Measurements from ENCODE around the gene CCNB1IP1.
"Not testable (repeated sequence)": the region's sequence is repeated elsewhere in the genome, so short reads cannot be mapped to it uniquely, and the experiment has no call there.

The CCNB1IP1 gene

GRCh38 chr14:20376071-20376588 is 43.1 kb upstream of the CCNB1IP1 start:
- no peak for DNase-seq (ENCODE audit: low read depth)
- in situ Hi-C loops (cut with HindIII; ENCODE audit: low sequenced_read_pairs): no loop called here
- no peak for TF ChIP-seq CTCF (IDR thresholded peaks at IDR 0.05; ENCODE audit: low read depth, low read length, missing control alignments)
- no peak overlapping the region for H3K4me3 ChIP-seq (ENCODE audit: low read depth, low read length)

- no peak overlapping the region for H3K4me3 ChIP-seq (ENCODE audit: low read depth, low read length)
- no peak for TF ChIP-seq CTCF (IDR thresholded peaks at IDR 0.05; ENCODE audit: low read depth, low read length, missing control alignments)
- DNase-seq (ENCODE audit: low read depth): no peak
- in situ Hi-C loops (cut with HindIII; ENCODE audit: low sequenced_read_pairs): no loop called here
Observed at GRCh38 chr14:20375471-20375870, 42.4 kb upstream of the CCNB1IP1 start.

GRCh38 chr14:20372796-20373195 is 39.7 kb upstream of the CCNB1IP1 start:
- no peak for TF ChIP-seq CTCF (IDR thresholded peaks at IDR 0.05; ENCODE audit: low read depth, low read length, missing control alignments)
- DNase-seq (ENCODE audit: low read depth): no peak
- in situ Hi-C loops (cut with HindIII; ENCODE audit: low sequenced_read_pairs): no loop called here
- H3K4me3 ChIP-seq (ENCODE audit: low read depth, low read length): no peak overlapping the region

- DNase-seq (ENCODE audit: low read depth): no peak
- no peak overlapping the region for H3K4me3 ChIP-seq (ENCODE audit: low read depth, low read length)
Observed at GRCh38 chr14:20365928-20366327, 32.8 kb upstream of the CCNB1IP1 start.

GRCh38 chr14:20358474-20358873 is 25.4 kb upstream of the CCNB1IP1 start:
- DNase-seq (ENCODE audit: low read depth); in situ Hi-C loops (cut with HindIII; ENCODE audit: low sequenced_read_pairs); H3K4me3 ChIP-seq (ENCODE audit: low read depth, low read length): not testable (repeated sequence)

More at GRCh38 chr14:20365928-20366327, 32.8 kb upstream of the CCNB1IP1 start:
- TF ChIP-seq CTCF (IDR thresholded peaks at IDR 0.05; ENCODE audit: low read depth, low read length, missing control alignments): no peak
- in situ Hi-C loops (cut with HindIII; ENCODE audit: low sequenced_read_pairs): no loop called here

GRCh38 chr14:20356422-20356821 is 23.3 kb upstream of the CCNB1IP1 start:
- no peak for DNase-seq (ENCODE audit: low read depth)
- TF ChIP-seq CTCF (IDR thresholded peaks at IDR 0.05; ENCODE audit: low read depth, low read length, missing control alignments): no peak
- in situ Hi-C loops (cut with HindIII; ENCODE audit: low sequenced_read_pairs): no loop called here
- H3K4me3 ChIP-seq (ENCODE audit: low read depth, low read length): no peak overlapping the region

- peak; percentile 30 for TF ChIP-seq CTCF (IDR thresholded peaks at IDR 0.05; ENCODE audit: low read depth, low read length, missing control alignments)
- in situ Hi-C loops (cut with HindIII; ENCODE audit: low sequenced_read_pairs): loop anchor here (5.0 kb wide), 1 partner anchor 61 kb away; the partner anchor contains the start of gene TEP1
- H3K4me3 ChIP-seq (ENCODE audit: low read depth, low read length): no peak overlapping the region
- no peak for DNase-seq (ENCODE audit: low read depth)
Observed at GRCh38 chr14:20350860-20351259, 17.8 kb upstream of the CCNB1IP1 start.

Measured in astrocyte of the cerebellum (primary cell).